K562 (cell line): ENCODE results near the gene UBXN11. TPM values are rescaled to one million over a fixed set of nuclear protein-coding genes. Genes with fewer than 3 reads are reported as not detected.

ENCODE experiments used
- DMBX1 ChIP-seq: fragments of 250-450 bp; sonication (Bioruptor Pico); IDR thresholded peaks from 2 replicates; pipeline ENCODE4 v1.8.0; 2022; ENCODE audit warnings: inconsistent platforms, mild to moderate bottlenecking, moderate library complexity, borderline replicate concordance
- KLF1 ChIP-seq: fragments of 450-650 bp; IDR thresholded peaks from 2 replicates; pipeline ENCODE4 v1.6.1; 2016; ENCODE audit warnings: missing genetic modification characterization, missing compliant biosample characterization
- RBM15 ChIP-seq: fragments of 200-400 bp; formaldehyde crosslinking; IDR thresholded peaks from 2 replicates; pipeline ENCODE4 v1.6.1; 2018; ENCODE audit warnings: mild to moderate bottlenecking, low read length, moderate library complexity; ENCODE audit not compliant: insufficient read depth
- polyA plus RNA-seq, 8 experiments: library from polyadenylated mRNA; depleted of rRNA in 4 of 8; stranded (reverse) in 5 of 8; unstranded in 3 of 8; fragments of >200 nt; fragmentation: Nextera tagmentation in 2 of 8; fragmentation: Illumina TruSeq in 1 of 8; extraction: Ambion mirVana in 2 of 8; extraction: Trizol in 1 of 8; gene quantifications; 2 replicates each; pipeline versions ENCODE4 v1.2.1 to v1.2.3, GENCODE V29; 2011 to 2014; ENCODE audit warnings: inconsistent platforms in 1 of 8, missing spikeins in 1 of 8
- total RNA-seq, 7 experiments: library from RNA; depleted of rRNA in 6 of 7; stranded (reverse); fragments of >200 nt in 6 of 7; fragmentation: Illumina TruSeq in 2 of 7; extraction: Trizol in 2 of 7; gene quantifications; 2 replicates each; pipeline versions ENCODE4 v1.2.1 to v1.2.3, GENCODE V29; 2011 to 2021; ENCODE audit warnings: low replicate concordance in 1 of 7
- TF ChIP-seq, protein P1 (sequence below), 2 experiments: fragments of 450-650 bp; conservative IDR thresholded peaks; 2 replicates each; pipeline ENCODE4 v1.6.1; 2017; ENCODE audit warnings: mild to moderate bottlenecking in 2 of 2, moderate library complexity in 2 of 2
- TF ChIP-seq, protein P2 (sequence below): fragments of 450-650 bp; IDR thresholded peaks from one replicate; pipeline ENCODE4 v1.6.1; 2018; ENCODE audit warnings: mild to moderate bottlenecking, moderate library complexity; ENCODE audit not compliant: partially characterized antibody
- TF ChIP-seq, protein P3 (sequence below): fragments of 250-450 bp; sonication (Bioruptor Pico); IDR thresholded peaks from 2 replicates; pipeline ENCODE4 v1.5.0; 2021; ENCODE audit warnings: mild to moderate bottlenecking, moderate library complexity
- TF ChIP-seq, protein P4 (sequence below): fragments of 450-650 bp; IDR thresholded peaks from 2 replicates; pipeline ENCODE4 v1.6.1; 2016; ENCODE audit warnings: mild to moderate bottlenecking, moderate library complexity

The UBXN11 gene
- total and polyA plus RNA-seq, 9 of the 15 experiments (the other 6 are each of a cell fraction or from before 2014, with no cell fraction given) = 0.48 to 34.3 (median 11.3) TPM

DNA sequence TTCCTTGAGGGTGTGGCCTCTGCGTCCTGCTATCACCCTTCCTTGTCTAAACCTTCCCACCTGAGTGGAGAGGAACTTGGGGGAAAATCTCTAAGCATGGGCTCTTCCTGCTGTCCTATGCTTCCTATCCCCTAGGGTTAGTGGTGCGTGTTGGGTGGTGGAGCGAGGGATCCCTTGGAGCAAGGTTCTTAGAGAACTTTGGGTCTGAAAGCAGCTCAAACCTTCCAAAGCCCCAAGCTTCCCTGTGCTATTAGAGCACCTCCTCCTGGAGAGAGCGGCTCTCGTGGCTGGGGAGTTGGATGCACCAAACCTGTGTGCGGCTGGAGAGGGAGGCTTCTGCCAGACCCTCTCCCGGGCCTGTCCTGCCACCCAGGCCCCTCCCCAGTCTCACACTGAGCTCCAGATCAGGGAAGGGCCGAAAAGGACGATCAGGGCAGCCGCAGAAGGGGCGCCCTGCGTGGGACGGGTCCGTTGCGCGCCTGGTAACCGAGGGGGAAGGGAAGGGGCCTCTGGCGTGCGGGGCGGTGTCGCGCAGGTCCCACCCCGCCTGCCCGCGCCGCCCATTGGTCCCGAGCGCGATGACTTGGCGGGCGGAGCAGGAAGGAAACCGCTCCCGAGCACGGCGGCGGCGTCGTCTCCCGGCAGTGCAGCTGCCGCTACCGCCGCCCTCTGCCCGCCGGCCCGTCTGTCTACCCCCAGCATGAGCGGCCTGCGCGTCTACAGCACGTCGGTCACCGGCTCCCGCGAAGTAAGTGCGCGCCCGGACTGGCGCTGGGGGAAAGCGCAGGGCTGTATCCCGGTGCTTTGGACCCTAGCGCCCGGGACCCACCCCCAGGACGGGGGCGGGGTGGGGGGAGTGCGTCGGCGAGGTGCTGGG, 26.7 kb downstream of the UBXN11 start, which contains the start of gene SH3BGRL3 (continued):
- TF ChIP-seq RBM15 (no peak), DMBX1 (CRISPR knock-in tag) (peak; percentile 10; the same call in 1 of the 2 replicates), KLF1 (tag) (peak; percentile 37)
- TF ChIP-seq, protein P1, sequence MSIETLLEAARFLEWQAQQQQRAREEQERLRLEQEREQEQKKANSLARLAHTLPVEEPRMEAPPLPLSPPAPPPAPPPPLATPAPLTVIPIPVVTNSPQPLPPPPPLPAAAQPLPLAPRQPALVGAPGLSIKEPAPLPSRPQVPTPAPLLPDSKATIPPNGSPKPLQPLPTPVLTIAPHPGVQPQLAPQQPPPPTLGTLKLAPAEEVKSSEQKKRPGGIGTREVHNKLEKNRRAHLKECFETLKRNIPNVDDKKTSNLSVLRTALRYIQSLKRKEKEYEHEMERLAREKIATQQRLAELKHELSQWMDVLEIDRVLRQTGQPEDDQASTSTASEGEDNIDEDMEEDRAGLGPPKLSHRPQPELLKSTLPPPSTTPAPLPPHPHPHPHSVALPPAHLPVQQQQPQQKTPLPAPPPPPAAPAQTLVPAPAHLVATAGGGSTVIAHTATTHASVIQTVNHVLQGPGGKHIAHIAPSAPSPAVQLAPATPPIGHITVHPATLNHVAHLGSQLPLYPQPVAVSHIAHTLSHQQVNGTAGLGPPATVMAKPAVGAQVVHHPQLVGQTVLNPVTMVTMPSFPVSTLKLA (conservative IDR thresholded peaks at IDR 0.05) = peak; percentile 65 to 87; a peak in 3 of 4 replicates
- TF ChIP-seq, protein P2, sequence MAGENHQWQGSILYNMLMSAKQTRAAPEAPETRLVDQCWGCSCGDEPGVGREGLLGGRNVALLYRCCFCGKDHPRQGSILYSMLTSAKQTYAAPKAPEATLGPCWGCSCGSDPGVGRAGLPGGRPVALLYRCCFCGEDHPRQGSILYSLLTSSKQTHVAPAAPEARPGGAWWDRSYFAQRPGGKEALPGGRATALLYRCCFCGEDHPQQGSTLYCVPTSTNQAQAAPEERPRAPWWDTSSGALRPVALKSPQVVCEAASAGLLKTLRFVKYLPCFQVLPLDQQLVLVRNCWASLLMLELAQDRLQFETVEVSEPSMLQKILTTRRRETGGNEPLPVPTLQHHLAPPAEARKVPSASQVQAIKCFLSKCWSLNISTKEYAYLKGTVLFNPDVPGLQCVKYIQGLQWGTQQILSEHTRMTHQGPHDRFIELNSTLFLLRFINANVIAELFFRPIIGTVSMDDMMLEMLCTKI = no peak
- TF ChIP-seq, protein P3, sequence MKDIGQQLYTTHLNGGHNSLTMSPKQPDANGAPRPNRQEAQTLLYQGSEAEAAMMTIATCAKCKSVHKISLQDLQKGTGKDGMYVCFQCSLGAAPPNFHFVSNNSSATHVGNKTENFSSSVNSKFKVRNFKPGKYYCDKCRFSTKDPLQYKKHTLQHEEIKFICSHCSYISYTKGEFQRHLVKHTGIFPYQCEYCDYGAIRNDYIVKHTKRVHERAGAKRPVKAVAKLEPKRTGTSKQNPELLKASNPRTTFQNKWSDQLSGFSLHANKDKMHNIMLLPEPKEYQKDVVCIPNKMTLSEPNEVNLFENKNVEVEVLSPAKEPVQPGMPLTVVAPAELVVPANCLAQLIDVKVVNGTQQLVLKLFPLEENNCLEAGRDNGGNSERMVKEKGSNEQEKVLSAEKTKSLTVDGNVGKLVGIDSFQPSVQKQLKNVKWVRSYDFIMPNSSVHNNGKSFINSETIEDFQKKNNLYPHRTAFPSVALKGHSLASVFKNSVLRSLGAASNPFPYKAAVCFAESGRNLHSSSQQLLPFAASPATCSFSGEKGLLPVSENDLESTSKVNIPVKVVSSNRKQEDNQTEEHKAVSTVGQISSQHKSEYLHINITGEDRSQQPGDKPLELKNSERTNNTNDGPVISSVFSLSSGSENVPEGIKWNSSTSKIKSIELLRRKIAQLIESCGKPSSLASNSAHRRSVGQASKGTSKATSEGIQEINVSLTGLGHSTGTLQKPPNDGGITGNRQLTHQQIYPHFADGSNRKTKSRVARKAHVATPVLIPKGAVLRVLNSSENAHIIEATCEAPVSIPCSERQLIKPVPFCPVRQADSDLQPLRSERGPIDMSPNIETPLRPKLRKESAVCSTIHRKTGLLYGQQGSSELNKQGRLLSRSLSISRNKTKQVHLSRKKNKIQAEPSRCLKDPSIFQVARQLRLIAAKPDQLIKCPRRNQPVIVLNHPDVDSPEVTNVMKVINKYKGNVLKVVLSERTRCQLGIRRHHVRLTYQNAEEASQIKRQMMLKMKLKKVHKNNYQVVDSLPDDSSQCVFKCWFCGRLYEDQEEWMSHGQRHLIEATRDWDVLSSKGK = no peak
- TF ChIP-seq, protein P4, sequence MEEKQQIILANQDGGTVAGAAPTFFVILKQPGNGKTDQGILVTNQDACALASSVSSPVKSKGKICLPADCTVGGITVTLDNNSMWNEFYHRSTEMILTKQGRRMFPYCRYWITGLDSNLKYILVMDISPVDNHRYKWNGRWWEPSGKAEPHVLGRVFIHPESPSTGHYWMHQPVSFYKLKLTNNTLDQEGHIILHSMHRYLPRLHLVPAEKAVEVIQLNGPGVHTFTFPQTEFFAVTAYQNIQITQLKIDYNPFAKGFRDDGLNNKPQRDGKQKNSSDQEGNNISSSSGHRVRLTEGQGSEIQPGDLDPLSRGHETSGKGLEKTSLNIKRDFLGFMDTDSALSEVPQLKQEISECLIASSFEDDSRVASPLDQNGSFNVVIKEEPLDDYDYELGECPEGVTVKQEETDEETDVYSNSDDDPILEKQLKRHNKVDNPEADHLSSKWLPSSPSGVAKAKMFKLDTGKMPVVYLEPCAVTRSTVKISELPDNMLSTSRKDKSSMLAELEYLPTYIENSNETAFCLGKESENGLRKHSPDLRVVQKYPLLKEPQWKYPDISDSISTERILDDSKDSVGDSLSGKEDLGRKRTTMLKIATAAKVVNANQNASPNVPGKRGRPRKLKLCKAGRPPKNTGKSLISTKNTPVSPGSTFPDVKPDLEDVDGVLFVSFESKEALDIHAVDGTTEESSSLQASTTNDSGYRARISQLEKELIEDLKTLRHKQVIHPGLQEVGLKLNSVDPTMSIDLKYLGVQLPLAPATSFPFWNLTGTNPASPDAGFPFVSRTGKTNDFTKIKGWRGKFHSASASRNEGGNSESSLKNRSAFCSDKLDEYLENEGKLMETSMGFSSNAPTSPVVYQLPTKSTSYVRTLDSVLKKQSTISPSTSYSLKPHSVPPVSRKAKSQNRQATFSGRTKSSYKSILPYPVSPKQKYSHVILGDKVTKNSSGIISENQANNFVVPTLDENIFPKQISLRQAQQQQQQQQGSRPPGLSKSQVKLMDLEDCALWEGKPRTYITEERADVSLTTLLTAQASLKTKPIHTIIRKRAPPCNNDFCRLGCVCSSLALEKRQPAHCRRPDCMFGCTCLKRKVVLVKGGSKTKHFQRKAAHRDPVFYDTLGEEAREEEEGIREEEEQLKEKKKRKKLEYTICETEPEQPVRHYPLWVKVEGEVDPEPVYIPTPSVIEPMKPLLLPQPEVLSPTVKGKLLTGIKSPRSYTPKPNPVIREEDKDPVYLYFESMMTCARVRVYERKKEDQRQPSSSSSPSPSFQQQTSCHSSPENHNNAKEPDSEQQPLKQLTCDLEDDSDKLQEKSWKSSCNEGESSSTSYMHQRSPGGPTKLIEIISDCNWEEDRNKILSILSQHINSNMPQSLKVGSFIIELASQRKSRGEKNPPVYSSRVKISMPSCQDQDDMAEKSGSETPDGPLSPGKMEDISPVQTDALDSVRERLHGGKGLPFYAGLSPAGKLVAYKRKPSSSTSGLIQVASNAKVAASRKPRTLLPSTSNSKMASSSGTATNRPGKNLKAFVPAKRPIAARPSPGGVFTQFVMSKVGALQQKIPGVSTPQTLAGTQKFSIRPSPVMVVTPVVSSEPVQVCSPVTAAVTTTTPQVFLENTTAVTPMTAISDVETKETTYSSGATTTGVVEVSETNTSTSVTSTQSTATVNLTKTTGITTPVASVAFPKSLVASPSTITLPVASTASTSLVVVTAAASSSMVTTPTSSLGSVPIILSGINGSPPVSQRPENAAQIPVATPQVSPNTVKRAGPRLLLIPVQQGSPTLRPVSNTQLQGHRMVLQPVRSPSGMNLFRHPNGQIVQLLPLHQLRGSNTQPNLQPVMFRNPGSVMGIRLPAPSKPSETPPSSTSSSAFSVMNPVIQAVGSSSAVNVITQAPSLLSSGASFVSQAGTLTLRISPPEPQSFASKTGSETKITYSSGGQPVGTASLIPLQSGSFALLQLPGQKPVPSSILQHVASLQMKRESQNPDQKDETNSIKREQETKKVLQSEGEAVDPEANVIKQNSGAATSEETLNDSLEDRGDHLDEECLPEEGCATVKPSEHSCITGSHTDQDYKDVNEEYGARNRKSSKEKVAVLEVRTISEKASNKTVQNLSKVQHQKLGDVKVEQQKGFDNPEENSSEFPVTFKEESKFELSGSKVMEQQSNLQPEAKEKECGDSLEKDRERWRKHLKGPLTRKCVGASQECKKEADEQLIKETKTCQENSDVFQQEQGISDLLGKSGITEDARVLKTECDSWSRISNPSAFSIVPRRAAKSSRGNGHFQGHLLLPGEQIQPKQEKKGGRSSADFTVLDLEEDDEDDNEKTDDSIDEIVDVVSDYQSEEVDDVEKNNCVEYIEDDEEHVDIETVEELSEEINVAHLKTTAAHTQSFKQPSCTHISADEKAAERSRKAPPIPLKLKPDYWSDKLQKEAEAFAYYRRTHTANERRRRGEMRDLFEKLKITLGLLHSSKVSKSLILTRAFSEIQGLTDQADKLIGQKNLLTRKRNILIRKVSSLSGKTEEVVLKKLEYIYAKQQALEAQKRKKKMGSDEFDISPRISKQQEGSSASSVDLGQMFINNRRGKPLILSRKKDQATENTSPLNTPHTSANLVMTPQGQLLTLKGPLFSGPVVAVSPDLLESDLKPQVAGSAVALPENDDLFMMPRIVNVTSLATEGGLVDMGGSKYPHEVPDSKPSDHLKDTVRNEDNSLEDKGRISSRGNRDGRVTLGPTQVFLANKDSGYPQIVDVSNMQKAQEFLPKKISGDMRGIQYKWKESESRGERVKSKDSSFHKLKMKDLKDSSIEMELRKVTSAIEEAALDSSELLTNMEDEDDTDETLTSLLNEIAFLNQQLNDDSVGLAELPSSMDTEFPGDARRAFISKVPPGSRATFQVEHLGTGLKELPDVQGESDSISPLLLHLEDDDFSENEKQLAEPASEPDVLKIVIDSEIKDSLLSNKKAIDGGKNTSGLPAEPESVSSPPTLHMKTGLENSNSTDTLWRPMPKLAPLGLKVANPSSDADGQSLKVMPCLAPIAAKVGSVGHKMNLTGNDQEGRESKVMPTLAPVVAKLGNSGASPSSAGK = peak; percentile 93
